IPS DF 19.7 (cell line): Measurements from ENCODE around the gene CDK3.
"Not testable (repeated sequence)": the region's sequence is repeated elsewhere in the genome, so short reads cannot be mapped to it uniquely, and the experiment has no call there.

ENCODE experiments used
- DNase-seq: peaks from one replicate; pipeline ENCODE4 v3.0.0-alpha.2; 2013; ENCODE audit warnings: low read depth, low spot score

The CDK3 gene

DNA sequence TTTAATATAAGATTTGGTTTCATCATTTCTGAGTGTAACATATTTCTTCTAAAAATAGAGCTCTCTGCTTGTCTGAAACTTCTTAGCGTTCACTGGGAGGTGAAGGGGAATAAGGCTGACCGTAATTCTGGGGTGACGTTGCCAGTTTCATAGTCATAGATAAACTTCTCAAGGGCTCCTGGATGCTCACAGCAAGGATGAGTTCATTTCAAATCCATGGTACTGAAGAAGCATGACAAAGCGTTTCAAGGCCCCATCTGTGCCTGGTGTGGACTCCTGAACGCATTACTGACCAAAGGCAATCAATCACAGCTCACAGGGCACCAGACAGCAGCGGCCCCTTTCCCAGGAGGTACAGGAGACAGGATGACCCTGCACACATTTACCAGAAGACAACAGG lies 38.5 kb downstream of the CDK3 start:
- DNase-seq, result no peak

DNA sequence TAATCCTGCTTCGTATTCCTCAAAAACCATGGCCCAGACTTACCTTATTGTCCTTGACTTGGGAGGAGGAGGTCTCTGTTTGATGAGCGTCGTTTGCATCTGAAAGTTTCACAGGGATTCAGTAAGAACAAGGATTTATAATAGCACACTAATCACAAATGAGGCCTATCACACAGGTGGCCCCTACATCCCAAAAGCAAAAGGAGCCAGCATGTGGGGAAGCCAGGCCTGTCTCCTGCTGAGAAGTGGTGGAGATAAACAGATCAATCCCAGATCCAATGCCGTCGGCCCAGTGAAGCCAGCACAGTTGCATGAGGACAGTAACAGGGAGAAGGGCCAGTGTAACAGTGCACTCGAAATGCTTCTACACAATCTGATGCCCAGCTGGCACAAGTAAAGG lies 39.7 kb downstream of the CDK3 start:
- no peak for DNase-seq

DNA sequence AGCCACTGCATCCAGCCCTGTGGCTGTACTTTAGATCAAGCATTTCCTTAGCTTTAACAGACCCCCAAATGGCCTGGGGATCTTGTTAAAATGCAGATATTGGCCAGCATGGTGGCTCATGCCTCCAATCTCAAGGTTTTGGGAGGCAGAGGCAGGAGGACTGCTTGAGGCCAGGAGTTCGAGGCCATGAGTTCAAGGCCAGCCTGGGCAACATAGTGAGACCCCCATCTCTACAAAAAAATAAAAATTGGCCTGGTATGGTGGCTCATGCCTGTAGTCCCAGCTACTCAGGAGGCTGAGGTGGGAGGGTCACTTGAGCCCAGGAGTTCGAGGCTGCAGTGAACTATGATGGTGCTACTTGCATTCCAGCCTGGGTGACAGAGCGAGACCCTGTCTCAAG lies 42.2 kb downstream of the CDK3 start:
- DNase-seq, result not testable (repeated sequence)

DNA sequence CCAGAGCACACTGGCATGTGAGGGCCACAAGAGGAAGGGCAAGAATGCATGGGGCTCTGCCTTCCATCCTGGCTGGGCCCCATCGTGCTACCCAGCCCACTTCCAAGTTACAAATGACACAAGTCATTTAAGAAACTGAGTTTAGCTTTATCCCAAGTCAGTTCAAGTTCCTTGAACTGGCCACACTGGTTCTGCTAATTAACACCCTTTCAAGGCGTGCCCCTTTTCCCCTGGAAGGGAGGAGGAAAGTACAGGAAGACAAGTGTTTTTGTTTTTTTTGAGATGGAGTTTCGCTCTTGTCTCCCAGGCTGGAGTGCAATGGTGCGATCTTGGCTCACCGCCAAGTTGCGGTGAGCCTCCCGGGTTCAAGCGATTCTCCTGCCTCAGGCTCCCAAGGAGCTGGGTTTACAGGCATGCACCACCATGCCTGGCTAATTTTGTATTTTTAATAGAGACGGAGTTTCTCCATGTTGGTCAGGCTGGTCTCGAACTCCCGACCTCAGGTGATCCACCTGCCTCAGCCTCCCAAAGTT lies 43.9 kb downstream of the CDK3 start:
- not testable (repeated sequence) for DNase-seq

DNA sequence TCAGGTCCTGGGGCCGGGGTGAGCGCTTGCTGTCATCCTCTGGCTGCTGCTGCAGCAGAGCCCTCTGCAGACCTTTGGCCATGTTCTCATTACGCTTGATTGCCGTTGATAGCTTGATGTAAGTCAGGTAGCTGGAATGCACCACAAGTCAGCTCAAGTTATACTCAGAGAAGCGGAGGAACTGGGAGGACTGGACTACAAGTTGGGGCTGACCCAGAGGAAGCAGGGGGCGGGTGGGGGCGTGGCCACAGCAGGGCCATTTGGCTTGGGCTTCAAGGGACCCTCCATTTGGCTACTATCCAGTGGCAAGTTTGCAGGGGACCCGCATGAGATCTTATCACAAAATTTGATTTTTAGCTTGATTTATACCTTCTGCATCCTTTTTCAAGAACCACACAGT lies 45.4 kb downstream of the CDK3 start:
- DNase-seq, result no peak

DNA sequence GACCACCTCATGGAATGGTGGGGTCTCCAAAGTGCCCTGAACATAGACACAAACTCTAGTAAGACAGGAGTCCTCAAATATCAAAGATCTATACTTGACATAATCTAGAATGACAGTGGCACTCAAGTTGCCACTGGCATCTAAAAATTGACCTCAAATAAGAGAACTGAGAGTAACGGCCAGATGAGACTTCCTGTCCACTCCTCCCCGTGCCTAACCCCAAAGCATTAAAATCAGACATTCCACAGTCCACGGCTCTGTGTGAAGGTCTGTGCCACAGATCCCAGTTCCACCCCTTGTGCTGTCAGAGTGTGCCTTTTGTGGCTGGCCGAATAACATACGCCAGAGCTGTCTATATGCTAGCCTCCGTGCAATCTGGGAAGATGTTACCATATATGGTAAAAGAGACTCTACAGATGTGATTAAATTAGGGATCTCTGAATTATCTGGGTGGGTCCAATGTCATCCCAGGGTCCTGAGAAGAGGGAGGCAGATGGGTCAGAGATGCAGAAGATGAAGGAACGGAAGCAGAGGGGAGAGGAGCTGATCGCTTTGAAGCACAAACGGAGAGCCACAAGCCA lies 47.5 kb downstream of the CDK3 start:
- no peak for DNase-seq

DNA sequence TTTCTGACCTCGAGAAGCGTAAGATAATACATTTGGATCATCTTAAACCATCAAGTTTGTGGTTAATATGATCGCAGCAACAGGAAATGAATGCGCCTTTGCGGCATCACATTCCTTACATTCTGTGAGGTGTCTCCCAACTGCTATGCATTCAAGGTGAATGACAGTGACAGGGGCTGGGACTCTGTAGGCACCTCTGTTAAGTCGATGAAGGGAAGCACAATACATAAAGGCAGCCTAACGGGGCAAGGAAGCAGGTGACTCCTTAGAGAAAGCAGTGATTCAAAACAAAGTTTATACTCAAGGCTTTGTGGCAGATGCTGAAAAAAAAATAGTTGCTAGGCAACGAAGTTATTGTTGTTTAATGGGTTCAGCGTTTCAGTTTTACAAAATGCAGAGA lies 48.1 kb downstream of the CDK3 start:
- DNase-seq, result no peak

DNA sequence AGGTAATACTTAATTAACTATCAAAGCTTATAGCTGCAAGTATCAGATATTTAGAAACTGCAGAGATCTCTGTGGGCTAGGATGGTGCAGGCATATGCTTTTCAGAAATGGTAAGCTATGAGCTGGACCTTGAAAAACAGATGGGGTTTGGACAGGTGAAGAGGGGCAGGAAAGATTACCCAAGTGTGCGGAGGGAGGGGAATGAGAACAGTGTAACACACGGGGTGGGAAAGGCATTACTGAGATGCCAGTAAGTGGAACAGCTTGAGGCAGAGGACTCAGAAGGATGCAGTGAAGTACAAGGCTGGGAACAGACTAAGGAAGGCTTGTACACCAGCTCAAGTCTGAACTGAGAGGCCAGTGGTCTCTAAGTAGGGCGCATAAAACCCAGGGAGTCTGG lies 48.6 kb downstream of the CDK3 start:
- DNase-seq, result no peak

DNA sequence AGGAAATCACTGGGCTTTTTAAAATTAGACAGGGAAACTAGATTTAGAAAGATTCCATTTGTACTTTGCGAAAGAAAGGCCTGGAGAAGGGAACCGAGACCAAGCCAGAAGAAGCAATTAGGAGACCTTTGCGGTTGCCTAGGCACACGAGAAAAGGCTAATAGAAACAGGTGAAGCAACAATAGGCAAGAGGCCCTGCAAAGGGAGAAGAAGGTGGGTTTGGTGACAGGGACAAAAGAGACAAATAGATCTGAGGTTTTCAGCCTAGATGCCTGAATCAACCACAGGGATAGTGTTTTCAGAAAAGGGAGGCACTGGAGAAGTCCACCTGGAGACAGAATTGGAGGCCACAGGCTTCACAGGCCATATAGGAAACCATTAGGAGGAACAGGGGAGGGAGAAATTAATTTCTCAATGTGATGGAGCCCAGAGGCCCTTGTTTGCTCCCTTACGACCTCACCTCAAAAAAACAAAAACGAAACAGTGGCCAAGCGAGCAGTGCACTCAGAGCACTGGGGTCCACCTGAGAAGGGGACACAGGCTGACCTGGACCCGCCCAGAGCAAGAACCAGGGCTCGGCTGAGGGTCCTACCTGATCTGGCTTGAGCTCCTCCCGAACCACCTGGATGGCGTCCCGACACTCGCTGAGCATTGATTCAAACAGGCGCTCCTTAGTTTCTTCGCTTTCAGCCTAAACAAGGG lies 49.3 kb downstream of the CDK3 start:
- DNase-seq, result no peak

DNA sequence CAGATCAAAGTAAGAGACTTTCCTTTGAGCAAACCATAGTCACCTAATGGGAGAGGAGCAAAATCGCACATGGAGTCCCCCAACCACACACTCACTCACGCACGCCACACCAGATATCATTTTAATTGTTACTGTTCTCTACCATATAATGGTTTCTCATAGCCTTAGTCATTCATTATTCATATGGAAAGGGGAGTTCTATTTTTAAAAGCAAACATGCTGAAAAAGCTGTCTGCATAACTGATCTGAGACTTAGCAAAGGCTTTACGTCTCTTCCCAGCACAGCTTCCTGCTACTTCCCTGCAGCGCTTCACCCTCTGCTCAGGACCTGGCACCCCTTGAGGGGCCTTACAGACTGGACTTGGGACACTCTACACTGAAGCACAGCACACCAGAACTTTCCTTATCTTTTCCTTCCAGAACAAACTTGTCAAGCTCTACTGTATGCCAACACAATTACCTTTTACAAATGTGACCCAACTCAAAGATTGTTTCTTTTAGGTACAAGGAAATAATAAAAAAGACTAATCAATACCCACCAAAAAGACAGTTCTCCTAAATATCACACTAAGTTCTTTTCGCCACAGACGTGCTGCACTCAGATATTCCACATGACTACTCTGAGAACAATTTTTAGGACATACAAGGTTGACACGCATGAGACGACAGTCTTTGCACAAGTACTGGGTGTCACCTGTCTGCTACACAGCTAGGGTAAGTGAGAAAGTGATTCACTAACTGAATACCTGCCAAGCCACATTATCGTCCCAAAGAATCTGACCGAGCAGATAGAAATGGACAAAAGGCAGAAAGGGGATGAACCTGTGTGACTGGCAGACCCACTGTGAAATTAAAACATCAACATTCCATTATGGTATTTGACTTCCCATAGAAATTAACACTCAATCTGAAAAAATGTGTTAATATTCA lies 50.1 kb downstream of the CDK3 start:
- DNase-seq, result no peak

DNA sequence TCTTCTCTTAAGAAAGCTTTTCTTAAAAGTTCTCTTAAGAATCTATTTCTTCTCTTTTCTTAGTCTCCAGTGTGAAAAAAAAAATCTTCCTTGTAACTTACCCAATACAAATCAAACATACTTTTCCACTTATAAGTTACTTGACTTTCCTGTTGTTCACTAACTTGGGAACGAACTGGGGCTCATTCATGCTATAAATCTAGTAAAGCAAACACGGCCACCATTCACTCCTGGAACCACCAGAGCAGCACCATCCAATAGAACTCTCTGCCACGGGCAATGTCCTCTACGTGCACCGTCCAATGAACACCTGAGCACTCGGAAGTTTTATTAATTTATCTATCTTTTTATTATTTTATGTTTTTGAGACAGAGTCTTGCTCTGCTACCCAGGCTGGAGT lies 50.9 kb downstream of the CDK3 start:
- no peak for DNase-seq

DNA sequence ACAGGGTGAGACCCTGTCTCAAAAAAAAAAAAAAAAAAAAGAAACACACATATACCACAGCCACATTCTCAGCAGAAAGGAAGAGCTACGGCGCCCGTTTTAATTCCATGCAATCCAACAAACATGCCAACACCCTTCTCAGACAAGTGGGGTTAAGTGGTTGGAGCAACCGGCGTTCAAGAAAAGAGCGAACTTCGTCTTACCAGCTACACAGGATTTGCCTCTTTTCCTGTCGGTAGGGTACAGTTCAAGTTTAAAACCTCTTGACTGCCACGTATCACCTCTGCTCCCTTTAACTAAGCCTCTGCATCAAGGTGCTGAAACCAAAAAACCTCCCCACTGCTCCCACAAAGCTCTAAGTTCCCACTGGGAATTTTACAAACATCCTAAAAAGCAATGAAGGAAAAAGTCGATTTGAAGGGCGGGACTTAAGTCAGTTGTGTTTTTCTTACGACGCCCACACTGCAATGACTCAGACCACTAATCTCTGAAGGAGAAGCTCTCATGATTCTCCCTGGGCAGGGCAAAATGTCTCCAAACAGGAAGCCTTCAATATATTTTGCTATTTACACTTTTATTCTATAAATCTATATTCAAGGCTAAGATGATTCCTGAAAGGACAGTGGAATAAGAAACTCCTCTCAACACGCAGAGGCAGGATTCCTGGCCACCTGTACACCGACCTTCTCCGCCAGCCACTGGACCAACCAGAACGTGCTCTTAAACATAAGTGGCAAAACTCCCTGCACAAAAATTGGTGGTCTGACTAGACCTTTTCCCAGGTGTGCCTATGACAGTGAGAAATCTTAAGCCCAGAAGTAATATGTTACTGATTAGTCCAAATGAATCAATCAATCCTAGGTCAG lies 52.8 kb downstream of the CDK3 start:
- DNase-seq, result no peak

DNA sequence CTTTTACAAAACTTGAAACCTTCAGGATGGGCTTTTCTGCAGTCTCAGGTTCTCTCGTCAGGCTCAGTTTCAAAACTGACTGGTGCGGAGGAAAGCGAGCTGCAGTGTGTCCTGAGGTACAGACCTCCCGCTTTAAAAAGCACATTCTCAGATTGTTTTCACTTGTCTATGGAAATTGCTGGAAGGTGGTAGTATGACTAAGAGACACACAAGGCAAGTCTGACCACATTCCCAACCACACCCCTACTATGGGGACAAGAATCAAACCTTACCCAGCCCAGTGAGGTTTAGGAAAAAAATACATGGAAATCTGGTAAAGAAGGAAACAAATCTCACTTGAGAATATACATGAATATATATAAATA lies 53.4 kb downstream of the CDK3 start:
- DNase-seq, result no peak
